ENCODE measurements around the gene AGFG2.

- TF ChIP-seq CTCF (conservative IDR thresholded peaks at IDR 0.05 in 1 of 2, IDR thresholded peaks at IDR 0.05 in 1 of 2; ENCODE audit: low read depth in 1 of 2, low read length in 2 of 2) (no peak), EZH2 (IDR thresholded peaks at IDR 0.05; ENCODE audit: low read length, missing control alignments) (no peak)
These were observed 1.2 kb downstream of the AGFG2 start for GRCh38 chr7:100540073-100540723.
